ENCODE results near the gene SLC24A3.

SLC24A3 gene

DNA sequence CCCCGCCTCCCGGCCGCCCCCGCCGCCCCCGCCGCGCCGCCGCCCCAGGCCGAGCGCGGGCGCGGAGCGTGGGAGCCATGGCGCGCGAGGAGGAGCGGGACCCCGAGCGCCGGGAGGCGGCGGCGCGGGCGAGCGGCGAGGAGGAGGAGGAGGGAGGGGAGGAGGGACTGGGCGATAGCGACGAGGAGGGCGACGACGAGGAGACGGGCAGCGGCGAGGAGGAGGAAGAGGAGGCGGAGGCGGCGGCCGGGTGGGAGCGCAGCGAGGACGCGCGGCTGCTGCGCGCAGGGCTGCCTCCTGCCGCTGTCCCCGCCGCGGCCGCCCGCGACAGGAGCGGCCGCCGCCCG, at the start of gene SLC24A3:
Gene SLC24A3, plus strand, starts transcription at position 174 of the 347 bp plus-strand sequence.
- no peak for DNase-seq

DNA sequence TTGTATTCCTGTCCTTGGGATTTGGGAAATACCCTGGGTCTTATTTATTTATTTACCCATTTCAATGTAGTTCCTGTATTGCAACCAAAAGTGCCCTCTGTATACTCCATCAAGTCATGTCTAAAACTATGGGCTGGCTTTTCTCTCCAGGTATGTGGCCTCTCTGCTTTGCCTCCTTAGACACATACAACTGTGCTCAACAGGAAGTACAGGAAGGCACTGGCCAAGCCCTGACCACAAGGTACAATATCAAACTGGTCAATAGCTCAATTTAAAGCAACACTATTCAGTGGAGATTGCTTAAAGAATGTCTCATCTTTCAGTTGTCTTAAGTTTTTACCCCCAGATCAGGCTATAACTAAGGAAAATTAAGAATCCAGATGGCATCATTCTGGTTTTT, 42.3 kb upstream of the SLC24A3 start:
- no peak for DNase-seq

DNA sequence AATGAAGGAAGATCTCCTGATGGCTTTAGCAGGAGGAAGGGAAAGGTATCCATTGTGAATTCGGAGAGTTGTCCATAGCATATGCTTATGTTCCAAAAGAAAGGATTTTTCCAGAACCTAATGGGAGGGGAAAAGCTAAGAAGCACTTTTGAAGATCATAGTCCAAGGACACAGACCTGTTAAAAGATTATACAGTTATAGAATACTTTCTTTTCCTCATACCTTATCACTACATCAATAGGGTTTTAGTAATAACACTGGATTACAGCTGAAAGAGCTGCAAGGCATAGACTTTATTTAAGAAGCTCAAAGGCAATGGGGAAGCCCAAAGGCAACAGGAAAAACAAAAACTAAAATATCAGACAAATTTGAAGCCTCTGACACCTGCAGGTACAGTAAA, 39.8 kb upstream of the SLC24A3 start:
- DNase-seq: no peak

DNA sequence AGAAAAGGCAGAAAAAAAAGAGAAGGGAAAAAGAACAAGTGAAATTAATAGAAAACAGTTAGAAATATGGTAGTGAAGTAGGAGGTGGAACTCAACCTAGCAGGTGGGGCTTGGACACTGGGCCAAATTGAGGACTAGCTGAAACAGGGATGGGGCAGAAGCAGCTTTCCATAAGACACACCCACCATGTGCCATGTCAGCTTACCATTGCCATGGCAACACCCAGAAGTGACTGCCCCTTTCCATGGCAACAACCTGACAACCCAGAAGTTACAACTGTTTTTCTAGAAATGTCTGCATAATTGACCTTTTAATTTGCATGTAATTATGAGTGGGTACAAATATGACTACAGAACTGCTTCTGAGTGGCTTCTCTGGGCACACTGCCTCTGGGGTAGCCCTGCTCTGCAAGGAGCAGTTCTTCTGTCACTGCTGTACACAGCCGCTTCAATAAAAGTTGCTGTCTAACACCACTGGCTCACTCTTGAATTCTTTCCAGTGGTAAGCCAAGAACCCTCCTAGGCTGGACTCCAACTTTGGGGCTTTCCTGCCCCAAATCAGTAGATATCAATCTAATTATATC, 35.9 kb upstream of the SLC24A3 start:
- DNase-seq: no peak

DNA sequence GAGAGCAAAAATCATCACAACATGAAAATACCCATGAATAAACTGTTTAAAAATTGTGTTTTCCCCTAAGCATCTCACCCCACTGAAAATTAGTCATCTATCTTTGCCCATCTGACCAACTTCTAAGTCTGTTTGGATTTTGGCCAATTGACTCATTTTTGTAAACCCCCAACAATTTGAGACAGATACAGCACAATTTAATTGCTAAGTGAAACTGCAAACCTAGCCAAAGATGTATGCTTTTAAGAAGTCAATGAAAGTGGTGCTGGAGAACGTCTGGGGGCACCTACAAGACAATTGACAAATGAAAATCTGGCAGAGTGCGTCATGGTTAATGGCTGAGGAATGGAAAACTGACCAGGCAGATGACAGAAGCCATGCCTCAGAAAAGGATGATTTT, 30.9 kb upstream of the SLC24A3 start:
- no peak for DNase-seq

DNA sequence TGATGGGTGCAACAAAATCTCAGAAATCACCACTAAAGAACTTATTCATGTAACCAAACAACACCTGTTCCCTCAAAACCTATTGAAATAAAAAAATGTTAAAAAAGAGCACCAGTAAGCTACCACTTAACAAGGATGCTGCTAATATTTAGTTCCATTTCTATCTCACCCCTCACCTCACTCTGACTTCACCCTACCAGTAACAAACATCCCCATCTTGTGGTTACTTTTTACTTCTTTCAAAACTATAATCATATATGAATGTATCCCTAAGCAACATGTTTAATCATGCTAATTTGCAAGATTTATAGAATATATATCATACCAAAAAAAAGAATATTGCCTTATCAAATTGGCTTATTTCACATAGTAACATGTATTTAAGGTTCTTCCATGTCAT, 27.4 kb upstream of the SLC24A3 start:
- DNase-seq: no peak

DNA sequence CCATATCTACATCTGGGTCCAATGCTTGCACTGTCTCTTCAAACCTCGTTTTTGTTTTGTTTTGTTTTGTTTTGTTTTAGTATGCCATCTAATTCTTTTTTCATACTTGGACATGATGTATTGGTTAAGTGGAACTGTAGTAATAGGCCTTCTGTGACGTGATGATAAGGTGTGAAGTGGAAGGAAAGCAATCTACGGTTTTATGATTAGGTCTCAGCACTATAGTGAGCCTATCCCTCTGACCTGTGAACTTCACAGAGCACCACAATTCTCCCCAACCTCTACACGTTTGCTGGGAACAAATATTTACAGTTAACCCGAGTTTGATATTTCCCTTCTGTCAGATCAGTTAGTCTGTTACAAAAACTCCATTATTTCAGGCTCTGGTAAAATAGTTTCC, 19.1 kb upstream of the SLC24A3 start:
- no peak for DNase-seq

DNA sequence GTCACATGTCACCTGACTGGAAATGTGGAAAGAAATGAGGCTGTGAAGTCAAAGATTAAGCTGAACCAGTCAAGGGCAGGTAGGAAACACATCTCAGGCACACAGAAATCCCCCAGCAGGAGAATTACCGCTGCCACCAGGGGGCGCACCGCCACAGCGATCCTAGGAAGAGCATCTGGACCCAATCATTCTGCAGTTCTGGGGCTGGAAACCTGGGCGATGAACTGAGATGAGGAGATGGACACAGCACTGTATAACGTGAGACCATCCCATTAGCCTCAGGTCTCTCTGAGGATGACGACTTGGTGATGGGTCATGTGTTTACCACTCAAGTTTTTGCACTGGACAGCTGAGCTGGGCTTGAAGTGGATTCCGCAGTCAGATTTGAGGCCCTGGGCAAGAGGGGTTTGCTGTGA, 6.5 kb upstream of the SLC24A3 start:
- peak; percentile 34 for DNase-seq

DNA sequence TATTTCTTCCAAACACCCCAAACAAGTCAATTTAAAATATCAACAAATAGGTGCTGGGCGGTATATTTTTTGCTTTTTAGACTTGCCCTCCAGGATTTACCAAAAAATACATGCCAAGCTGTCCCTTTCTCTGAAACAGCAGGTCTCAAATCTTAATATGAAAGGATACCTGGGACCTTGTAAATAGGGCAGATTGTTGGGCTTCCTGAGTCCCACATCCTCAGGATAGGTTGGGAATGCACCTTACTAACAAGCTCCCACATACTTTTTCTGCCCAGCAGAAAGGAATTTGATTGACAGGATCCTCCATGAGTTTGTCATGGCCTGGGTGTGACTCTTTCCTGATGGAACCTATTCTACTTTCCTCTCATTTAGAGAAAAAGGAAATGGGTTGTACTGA, 4.9 kb upstream of the SLC24A3 start:
- DNase-seq: no peak

DNA sequence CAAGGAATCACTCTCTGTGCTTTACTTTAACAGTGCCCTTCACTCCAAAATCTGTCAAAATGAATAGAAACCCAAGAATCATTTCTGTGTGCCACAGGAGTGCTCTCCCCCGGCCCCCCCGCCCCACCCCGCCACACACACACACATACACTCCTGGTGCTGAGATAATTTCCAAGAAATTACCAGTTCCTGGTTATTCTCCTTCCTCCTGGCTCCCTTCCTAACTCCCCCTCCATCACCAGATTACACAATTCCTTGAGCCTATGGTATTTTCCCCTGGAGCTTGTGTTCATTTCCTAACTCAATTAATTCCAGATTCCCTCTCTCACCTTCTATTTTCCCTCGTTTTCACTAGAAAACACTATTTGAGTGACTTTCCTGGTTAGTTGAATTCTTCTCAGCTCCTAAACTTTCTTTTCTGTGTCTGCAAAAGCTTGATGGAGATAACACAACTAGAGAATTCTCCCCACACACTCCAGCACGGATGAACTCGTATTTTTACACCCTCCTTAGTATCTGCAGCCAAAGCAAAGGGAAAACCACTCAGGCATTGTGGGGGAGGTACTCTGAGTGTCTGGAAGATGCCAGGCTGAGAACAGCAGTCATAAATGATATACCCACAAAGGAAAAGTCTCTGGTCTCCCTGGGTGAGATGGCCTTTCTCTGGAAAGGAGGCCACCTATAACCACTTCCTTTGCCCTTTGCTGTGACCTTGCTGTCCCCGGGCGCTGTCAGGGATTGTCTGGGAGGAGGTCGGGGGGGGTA, 1.9 kb upstream of the SLC24A3 start:
- DNase-seq: no peak

DNA sequence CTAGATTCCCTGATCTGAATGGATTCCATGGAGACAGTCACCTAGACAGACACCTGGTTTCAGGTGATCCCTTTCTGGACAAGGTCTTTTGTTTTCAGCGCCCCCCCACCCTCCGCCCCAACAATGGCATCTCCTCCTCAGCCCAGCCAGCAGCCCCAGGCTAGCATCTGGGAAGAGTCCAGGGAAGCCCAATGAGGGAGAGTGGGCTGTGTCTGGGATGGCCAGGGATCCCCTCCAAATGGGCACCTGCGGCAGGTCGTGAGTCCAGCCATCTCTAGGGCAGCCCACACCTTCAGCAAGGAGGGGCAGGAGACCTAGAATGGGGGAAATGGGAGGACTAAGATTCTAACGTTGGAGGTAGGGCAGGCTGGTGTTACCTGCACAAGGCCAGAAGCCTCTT, 1.2 kb upstream of the SLC24A3 start:
- DNase-seq: no peak

DNA sequence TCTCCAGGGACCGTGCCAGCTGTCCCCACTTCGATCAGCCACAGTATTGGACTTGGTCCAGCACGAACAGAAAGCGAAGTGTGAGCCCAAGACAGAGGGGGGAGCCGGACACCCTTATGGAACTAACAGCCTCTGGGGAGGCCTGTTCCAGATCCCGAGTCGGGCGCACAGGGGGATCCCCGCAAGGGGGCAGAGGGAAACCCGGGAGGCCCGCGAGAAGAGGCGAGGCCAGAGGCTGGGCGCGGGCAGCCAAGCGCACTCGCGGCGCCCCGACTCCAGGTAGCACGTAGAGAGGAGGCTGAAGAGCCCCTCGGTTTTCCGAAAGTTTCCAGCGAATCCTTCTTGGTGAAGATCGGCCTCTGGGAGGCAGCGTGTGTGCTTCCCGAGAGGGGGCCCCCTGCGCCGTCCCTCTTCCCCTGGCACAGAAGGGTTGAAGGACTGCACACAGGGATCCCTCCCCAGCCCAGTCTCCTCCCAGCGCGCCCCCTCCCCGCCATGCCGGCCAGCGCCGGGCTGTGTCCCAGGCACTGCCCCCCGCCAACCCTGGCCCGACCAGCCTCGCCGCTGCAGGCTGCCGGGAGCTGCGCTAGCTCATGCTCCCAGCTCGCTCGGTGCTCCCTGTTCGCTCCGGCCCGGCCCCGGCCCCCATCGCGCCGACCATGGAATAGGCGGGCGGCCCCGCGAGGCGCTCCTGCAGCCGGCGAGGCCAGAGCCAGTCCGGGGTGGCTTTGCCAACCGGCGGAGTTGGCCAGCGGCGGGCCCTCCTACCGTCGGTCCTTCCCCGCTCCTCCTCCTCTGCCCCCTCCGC, 577 bp upstream of the SLC24A3 start:
- no peak for DNase-seq

DNA sequence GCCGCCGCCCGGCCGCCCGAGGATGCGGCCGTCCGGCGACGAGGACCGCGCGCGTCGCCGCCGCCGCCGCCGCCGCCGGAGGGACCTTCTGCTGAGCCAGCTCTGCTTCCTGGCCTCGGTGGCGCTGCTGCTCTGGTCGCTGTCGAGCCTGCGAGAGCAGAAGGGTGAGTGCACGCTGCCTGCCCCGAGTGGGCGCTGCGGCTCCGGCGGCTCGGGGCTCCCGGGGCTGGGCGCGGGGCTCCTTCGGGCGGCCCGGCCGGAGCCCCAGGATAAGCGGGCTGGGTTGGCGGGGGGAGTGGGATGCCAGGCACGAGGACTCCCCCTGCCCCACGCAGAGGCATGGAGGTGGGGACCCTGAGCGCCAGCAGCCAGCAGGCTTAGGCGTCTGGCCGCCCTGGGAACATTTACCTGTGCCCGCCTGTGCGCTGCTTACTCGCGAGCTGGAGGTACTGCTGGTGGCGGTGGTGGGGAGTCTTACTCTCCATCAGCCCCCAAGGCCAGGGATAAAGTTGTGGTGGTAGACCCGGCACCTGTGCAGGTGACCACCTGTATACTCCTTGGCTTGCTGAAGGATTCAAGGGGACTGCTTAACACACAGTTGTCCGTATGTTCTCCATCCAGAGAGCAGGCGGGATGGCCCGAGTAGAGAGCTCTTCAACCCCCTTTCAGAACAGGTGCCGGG, 520 bp downstream of the SLC24A3 start:
- DNase-seq: no peak

DNA sequence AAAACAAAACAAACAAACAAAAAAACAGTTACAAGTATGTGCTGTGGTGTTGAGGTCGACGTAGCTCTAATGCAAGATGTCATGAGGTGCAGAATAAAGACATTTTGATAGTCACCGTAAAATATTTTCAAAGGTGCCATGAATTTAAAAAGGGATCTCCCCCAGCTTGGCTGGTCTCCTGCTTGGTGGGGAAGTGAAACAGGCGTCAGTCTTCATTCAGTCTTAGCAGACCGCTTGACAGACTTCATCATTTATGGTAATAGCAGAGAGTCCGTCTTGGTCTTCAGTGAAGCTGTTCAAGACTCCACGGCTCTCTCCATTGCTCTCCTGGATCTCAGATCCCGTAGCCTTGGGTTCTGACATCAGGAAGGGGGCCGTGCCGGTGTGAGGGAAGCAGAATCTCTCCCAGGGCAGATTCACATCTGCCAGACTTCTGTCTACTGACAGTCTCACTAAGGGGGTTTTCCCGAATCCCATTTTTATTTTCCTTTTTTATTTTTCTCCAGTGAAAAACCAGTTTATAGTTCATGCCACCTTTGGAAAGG, 1.6 kb downstream of the SLC24A3 start:
- DNase-seq: no peak

DNA sequence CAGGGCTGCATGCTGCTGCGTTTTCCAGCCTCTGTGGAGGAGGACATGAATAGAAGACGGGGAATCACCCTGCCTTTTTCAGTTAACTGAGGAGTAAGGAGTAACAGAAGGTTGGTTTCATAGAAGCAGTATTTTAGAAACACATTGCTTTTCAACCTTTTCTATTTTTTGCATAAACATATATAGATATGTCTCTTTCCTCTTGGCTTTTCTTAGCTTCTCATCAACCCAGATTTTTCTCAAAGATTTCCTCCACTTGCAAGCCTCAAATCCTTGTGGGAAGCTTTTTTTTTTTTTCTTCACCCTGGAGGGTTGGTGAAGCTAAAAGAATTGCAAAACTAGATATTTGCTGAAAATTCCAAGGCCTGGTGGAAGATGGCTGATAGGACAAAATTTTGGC, 6.0 kb downstream of the SLC24A3 start:
- no peak for DNase-seq

DNA sequence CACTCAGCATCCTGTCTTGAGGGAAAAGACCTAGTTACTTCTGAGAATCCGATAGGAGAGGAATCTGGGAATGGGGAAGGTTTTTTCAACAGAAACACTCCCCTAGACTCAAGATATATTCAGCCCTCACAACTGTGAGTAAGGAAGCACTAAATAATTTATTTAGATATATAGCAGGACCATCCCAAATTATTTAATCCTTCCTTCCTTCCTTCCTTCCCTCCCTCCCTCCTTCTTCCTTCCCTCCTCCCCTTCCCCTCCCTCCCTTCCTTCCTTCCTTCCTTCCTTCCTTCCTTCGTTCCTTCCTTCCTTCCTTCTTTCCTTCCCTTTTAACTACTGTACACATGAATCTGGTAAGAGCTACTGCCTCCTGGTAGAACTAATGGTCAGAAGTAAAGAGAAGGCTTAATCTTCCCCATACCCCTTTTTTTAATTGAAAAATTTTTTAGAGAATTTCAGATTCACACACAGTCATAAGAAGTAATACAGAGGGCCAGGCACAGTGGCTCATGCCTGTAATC, 10.1 kb downstream of the SLC24A3 start:
- no peak for DNase-seq

DNA sequence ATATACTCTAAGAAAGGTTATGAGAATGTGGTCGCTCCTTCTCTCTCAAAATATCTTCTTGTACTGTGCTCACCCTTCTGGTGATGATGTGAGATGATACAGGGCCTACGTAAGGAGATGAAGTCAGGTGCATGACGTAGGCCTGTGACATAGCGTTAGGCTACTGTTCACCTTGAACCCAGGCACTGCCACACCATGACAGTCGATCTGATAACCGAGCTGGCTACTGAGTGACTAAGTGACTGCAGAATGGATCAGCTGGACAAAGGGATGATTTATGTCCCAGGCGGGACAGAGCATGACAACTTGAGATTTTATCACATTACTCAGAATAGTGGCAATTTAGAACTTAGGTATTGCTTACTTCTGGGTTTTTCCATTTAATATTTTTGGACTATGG, 11.2 kb downstream of the SLC24A3 start:
- no peak for DNase-seq

DNA sequence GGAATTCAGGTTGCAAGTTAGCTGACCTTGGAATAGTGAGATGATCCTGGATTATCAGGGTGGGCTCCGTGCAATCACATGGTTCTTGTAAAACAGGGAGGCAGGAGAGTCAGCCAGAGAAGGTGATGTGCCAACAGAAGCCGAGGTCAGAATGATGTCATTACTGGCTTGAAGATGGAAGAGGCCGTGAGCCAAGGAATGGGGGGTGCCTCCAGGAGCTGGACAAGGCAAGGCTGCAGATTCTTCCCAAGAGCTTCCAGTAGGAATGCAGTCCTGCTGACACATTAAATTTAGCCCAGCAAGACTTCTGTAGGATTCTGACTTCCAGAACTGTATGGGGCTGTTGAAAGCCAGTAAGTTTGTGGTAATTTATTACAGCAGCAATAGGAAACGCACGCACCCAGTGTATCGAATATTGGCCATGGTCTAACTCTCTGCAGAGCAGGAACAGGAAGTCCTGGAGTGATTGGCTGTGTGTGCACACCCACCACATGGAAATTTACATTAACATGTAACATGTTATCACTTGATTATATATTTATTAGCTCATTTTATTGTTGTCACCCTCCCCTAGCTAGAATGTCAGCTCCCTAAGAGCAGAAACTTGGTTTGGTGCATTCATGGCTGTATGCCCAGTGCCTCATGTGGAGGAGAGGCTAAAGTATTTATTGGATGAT, 19.1 kb downstream of the SLC24A3 start:
- DNase-seq: no peak

DNA sequence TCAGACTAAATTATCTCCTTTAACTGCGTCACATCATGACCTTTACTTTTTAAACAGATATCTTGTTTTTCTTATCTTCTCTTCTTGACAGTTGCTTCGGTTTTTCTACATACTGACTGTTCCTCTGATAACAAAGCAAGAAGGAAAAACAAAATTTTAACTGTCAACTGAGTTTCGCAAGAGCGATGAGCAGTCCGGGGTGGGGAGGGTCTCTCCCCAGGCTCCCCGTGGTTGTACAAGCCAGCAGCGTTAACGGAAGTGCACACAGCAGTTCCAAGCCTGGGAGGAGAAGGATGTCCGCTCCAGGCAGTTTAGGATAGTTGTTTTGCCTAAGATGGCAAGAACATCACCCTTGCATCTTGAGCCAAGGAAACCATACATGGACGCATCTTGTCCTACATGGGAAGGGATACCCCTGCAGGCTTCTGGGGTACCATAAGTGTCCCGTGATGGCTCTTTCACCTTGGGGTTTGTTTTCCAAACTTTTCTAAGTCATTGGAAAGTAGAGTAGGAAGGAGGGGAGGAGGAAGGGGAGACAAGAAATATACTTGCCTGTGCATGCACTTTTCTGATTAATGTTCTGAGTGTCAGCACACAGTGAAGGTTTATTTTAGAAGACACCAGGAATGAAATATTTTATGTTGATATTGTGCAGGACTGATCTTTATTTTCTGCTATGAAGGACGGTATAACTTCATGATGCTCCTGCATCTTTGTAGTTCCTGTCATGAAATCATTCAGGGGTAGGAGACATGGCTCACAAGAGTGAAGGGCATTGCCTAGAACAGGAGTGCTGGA, 20.8 kb downstream of the SLC24A3 start:
- no peak for DNase-seq

DNA sequence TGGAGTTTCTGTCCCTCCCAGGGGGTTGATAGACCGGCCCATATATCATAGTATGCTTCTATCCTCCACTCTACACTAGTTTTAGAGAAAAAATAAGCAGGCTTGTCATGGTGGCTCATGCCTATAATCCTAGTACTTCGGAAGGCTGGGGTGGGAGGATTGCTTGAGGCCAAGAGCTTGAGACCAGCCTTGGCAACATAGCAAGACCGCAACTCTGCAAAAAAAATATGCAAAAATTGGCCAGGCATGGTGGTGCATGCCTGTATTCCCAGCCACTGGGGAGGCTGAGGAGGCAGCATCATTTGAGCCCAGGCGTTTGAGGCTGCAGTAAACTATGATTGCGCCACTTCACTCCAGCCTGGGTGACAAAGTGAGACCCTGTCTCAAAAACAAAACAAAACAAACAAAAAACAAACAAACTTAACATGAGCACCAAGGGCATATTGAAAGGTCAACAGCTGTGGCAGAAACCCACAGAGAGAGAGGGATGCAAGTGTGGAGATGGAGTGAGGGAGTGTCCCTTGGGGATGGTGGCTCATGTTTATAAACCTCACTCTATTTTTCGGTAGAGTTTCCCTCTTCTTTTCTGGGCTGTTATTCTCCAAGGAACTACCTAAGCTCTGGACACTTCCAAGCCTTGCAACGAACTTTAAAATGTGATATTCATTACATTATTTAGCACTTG, 24.1 kb downstream of the SLC24A3 start:
- no peak for DNase-seq

DNA sequence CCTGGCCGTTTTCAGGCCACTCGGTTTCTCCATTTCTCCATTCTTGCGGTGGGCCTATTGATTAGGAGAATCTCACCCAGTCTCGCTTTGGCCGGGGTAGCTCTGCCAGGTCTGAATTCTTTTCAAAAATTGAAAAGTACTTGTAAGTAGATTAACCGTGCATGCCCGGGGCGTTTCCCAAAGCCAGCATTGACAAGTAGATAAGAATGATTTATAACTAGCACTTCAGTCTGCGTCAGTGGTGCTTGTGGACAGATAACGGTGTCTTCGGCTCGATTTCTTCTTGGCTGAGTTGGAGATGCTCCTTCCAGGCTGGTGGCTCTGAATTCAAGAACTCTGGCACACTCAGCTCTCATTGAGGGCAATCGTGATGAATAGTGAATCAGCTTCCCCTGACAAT, 29.0 kb downstream of the SLC24A3 start:
- DNase-seq: no peak
